ENCODE results near the gene TAS2R42.

DNA sequence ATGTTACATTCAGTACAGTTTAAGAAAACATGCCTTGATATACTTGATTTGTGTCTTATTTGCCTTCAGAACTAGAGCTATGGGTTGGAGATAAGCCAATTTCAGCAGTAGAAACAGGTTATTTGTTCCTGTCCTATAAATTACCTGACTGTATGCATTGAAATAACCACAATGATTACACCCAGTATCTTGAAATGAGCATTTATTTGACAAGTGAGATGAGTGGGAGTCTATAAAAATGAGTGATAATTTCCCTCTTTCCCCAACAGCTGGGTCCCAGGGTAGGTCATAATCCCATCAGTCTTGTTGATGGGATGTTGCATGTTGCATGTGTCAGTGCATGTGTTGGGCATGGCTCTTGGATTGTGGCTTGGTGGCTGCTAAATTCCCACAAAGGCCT lies 3.7 kb downstream of the TAS2R42 start:
- TF ChIP-seq, protein P1, sequence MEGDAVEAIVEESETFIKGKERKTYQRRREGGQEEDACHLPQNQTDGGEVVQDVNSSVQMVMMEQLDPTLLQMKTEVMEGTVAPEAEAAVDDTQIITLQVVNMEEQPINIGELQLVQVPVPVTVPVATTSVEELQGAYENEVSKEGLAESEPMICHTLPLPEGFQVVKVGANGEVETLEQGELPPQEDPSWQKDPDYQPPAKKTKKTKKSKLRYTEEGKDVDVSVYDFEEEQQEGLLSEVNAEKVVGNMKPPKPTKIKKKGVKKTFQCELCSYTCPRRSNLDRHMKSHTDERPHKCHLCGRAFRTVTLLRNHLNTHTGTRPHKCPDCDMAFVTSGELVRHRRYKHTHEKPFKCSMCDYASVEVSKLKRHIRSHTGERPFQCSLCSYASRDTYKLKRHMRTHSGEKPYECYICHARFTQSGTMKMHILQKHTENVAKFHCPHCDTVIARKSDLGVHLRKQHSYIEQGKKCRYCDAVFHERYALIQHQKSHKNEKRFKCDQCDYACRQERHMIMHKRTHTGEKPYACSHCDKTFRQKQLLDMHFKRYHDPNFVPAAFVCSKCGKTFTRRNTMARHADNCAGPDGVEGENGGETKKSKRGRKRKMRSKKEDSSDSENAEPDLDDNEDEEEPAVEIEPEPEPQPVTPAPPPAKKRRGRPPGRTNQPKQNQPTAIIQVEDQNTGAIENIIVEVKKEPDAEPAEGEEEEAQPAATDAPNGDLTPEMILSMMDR (IDR thresholded peaks at IDR 0.05), result no peak
- no peak for TF ChIP-seq POLR2A (IDR thresholded peaks at IDR 0.05)

Measured in testis (tissue), 2 donors.